GM21526 (cell line): ENCODE measurements around the gene SAV1.

Experiments used
- ATAC-seq: cut with Tn5 transposase; IDR thresholded peaks from one replicate; pipeline ENCODE4 v1.9.1; 2021; ENCODE audit warnings: moderate library complexity; ENCODE audit not compliant: unreplicated experiment, low FRiP score

SAV1 gene

DNA sequence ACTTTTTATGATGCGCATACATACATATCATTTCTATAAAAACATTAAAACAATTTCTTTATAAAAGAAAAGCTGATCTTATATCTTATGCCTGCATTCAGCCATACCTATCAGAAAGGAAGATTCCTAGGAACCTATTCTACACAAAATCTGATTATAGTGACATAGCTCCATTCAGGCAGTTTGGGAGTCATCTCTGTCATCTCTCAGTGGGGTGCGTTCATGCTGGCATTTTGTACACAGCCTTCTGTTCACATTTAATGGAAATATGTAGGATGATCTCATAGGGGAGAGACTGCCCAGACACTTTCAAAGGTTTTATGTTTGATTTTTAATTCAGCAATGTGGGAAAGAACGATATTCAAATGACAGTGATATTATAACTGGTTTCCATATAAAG, 55.3 kb downstream of the SAV1 start:
- no peak for ATAC-seq

DNA sequence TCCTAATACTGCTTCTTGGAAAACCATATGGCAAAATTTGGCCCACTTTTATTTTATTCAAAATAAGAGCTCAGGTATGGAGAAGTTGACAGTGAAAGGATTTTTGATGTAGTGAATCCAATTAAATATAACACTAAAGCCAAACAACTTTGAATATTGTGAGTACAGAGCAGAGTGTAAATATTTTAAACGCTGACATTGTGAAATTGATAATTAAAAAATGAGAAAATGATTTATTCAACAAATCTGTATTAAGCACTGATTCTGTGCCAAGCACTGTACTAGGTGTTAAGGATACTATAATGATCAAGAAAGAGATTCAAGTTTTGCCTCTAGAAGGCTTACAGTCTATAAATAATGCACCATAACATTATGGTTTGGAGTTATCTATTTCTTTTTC, 57.6 kb downstream of the SAV1 start:
- no peak for ATAC-seq

DNA sequence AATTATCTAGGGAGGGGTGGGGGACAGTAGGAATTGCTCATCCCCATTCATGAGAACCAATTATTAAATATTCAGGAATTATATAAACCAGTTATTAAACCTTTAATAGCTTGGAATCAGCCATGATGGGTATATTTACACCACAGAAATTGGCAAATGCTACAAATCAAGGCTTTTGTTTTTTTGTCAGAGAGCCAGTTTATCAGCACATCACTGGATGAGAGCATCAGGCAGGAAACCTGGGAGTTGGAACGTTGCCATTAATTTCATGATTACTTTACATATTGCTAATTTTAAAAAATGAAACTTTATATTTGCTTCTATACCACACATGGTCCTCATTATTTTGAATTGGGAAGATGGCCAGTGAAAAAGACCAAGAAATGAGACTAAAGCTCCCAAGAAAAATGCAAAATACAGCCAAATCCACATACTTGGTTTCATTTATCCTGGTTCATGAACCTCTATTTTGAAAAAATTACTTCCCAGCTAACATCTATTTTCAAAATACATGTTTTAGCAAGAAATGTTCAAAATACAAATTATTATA, 59.7 kb downstream of the SAV1 start:
- ATAC-seq = no peak

DNA sequence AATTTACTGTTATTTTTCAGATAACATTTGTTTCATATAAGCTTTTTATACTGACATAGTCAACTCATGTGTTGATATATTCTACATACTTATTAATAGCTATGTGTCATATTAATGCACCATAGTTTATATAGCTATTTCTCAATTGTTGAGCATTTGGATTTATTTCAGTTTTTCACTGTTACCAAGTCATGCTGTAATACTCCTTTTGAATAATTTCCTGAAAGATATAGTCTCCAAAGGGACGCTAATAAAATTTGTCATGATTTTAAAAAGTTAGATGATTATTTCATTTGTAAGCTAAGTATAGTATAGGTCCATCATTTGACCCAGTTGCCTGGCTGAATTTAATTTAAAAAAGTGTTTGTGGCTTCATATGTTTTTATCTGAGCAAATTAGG, 60.3 kb downstream of the SAV1 start:
- no peak for ATAC-seq

DNA sequence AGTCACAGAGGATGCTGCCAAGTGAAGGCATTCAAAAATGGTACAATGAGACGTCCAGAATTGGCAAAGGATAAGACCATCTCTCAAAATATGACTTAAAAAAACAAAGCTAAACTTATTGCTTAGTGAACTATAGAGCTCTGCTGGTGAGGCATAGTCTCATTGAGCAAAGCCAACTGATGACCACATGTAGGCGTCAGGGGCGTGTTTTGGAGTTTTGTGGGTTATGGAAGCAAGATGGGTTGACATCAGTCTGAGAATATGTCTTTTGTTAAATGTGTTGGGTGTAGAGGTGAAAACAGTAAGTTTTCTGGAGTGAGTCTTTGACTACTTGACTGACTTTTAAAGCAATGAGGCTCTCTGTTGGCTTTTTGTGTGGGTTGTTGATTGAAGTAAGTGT, 60.9 kb downstream of the SAV1 start:
- ATAC-seq = no peak

DNA sequence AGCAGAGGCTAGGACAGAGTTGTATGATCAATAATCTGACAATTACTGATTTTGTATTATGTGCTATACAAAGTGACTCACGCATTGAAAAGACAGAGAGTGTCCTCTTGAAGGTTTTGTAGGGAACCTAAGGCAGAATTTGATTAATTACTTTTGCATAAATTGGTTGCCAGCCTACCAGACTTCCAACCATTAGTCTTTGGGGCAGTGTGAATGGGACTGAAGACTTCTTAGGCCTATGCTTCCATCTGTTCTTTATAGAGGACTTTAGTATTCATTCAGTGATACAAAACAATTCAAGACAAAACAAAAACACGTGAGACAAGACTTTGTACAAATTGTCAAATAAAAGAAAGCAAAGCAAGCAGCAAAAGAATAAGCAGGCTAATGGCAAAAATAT, 61.6 kb downstream of the SAV1 start:
- no peak for ATAC-seq

DNA sequence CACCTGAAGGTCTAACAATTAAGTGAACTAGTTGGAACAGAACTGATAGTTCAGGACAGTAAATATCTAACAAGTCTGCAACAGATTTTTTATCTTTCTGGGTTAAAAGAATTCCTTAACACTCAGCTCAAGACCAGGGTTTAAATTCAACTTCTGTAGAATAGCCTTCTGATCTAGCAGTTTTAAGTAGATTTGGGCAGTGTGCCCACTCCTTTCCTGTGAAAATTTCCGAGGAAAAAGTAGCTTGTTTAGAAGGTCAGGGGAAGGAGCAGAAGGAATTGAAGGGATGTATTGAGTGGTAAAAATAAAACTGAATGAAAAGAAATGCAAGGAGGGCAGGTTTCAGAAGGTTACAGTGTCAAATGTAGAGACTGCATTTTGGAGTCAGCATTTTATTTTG, 62.3 kb downstream of the SAV1 start:
- ATAC-seq = no peak

DNA sequence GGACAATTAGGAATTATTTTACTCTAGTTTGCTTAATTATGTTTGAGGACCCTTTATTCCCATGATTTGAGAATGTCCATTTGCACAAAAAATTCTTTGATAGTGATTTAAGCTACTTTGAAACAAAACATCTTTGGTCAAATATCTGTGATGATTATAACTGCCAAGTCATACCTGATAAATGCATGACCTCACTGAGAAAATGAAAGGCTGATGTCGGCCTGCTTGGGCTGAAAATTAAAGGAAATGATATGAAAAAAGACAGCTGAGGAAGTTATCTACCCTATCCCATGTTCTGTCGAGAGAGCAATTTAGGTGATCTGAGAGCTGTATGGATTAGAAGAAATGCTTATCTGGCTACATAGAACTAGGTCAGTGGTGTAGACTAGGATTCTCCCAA, 64.5 kb downstream of the SAV1 start:
- no peak for ATAC-seq

DNA sequence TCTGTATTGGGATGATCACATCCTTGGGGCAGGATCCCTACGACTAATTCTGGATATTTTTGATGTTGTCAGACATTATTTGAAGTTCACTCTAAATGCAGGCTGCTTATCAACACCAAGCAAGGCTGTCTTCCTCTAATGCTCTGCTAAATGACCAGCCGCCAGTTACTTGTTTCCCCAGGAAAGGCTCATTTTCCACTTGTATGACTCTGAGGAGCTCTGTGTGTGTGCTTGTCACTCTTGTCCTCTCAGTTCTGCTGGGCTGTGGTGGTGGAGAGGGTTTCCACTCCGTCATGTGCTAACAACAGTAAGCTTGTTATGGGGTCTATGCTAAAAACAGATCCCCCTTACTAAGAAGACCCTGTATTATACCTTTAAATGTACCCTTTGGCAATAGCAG, 66.1 kb downstream of the SAV1 start:
- ATAC-seq = no peak

DNA sequence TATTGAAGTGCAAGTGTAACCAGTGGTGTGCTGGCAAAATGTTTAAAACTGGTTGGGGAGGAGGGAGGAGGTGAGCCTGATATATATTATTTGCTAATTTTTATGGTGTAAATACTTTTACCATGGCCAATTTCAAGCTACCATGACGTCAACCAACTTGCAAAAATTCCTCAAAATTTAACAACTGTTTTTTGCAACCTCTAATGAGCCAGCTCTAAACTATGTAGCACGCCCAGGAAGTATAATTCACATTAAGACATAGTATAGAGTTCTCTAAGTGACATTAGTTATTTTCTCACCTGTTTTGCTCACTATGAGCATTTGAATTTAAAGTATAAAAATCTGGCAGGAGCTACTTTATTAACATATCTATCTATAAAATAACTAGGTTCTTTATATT, 66.7 kb downstream of the SAV1 start:
- ATAC-seq = no peak

DNA sequence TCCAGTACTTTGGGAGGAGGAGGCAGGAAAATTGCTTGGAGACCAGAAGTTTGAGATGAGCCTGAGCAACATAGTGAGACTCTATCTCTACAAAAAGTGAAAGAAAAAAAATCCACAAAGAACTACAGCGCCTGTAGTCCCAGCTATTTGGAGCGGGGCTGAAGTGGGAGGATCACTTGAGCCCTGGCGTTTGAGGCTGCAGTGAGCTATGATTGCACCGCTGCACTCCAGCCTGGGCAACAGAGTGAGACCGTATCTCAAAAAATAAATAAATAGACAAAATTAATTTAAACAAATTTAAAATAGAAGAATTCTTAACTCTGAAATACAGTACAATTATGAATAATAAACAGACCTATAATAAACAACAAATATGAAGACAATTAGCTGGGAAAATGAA, 67.3 kb downstream of the SAV1 start:
- ATAC-seq = no peak

DNA sequence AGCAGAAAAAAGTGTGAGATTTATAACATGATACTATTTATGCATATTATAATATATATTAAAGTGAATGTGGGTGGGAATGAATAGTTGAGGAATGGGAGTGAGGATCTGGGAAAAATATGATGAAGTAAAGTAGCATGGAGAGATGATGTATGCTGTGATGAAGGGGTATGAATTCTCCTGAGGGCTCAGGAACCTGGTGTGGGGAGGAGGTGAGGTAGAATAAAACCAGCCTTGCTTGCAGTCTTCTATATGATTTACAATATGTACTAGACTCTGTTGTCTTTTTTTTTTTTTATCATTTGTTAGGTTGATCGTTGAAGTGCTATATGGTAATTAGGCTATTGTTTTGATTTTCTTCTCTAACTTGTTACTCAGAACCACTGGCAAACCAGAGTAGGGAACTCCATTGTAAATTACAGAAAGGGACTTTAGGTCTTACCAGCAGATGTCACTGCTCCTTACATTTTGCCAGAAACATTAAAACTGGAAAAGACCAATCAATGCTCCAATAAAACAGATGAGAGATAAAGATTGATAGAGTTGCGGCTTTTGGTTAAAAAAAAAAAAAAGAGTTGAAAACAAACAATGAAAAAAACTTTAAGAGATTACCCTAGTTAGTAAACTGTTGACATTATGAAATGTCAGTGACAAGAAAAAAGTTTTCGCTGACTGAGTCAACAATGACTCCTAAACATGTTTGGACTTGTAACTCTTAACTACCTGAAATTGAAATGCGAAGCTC, 68.2 kb downstream of the SAV1 start:
- ATAC-seq = no peak

DNA sequence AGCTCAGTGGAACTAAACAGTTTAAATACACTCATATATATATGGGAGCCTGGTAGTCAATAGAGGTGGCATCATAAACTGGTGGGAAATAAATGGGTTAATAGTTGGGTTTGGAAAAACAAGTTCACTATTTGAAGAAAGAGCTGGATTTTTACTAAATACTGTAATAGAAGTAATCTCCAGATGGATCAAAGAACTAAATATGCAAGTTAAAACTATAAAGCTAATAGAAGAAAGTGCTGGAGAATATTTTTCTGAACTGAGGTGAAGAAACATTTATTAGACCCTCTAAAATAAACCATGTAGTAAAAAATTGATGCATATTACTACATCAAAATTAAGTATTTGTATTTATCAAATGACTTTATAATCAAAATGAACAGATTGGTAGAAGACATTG, 69.3 kb downstream of the SAV1 start:
- ATAC-seq = no peak

DNA sequence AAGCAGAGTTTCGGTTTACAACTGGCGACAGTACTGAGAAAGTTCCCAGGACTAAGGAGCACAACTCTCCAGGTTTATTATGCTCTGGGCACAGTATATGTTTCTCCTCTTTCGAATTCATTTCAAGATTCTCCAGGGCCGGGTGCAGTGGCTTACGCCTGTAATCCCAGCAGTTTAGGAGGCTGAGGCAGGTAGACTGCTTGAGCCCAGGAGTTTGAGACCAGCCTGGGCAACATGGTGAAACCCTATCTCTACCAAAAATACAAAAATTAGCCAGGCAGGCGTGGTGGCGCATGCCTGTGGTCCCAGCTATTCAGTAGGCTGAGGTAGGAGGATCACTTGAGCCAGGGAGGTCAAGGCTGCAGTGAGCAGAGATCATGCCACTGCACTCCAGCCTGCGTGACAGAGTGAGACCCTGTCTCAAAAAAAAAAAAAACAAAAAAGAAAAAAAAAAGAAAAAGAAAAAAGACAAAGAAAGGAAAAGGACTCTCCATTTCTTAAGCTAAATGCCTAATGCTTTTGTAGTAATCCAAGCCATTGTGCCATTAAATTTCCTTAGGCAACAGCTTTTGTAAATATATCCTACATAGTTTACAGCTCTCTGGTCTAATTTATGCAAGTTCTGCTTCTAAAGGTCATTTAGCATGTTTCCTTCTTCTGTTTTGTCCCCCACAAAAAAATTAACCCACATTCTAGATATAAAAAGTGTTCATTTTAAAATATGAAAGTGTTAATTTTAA, 73.4 kb downstream of the SAV1 start:
- ATAC-seq = no peak

DNA sequence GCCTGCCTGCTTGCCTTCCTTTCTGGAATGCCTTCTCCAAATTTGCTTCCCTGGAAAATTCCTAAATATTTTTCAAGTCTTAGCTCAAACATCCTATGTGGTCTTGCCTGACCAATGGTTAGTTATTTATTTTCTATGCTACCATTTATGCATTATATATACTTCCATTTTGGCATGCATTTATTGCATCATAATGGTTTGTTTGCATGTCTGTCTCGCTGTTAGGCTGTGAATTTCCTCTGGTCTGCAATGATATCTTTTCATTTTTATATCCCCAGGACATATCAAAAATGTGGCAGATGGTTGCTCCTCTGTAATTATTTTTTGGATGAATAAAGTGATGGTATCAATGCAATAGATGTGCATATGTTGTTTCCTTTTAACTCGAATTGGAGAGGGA, 77.6 kb downstream of the SAV1 start:
- ATAC-seq = no peak
